Endothelial cell of umbilical vein (primary cell): ENCODE data around the gene NUPR1. TPM values are rescaled to one million over a fixed set of nuclear protein-coding genes. Genes with fewer than 3 reads are reported as not detected.
"Not testable (repeated sequence)": the region's sequence is repeated elsewhere in the genome, so short reads cannot be mapped to it uniquely, and the experiment has no call there.

Experiments used
- BruUV-seq: library from RNA; stranded (reverse); fragments of 400-500 nt; replicated peaks from 2 replicates; lab custom pipeline; 2021; lab: Mats Ljungman, UMichigan
- CTCF ChIA-PET: fragments of 300-600, 350-600 bp; sonication (Branson Sonifier 250); formaldehyde crosslinking; loops from one replicate; lab custom pipeline; 2021; ENCODE audit warnings: antibody characterized with exemption, inconsistent platforms; lab: Charles Lee
- POLR2A ChIA-PET: fragments of 300-600, 350-600 bp; sonication (Branson Sonifier 250); formaldehyde crosslinking; loops from one replicate; lab custom pipeline; 2021; ENCODE audit warnings: antibody characterized with exemption, inconsistent platforms; lab: Charles Lee
- DNase-seq: peaks from one replicate; pipeline ENCODE4 v3.0.0-alpha.2; 2011; ENCODE audit warnings: low read depth, low spot score
- FAIRE-seq: peaks from 2 replicates; lab custom pipeline; 2011; peaks lifted over from hg19 to GRCh38; lab: Jason Lieb, UNC
- H2AFZ ChIP-seq: 2 replicates; pipeline ENCODE4 v1.6.0; 2012; ENCODE audit warnings: low read depth, low read length, control low read depth, inconsistent platforms
- H3K27ac ChIP-seq: 2 replicates; pipeline ENCODE4 v1.5.1; 2011; ENCODE audit warnings: low read depth, mild to moderate bottlenecking, control low read depth, low read length, moderate library complexity; ENCODE audit not compliant: insufficient read depth
- H3K27me3 ChIP-seq, 2 experiments: 2 replicates each; pipeline versions ENCODE4 v1.6.0 to v1.6.1; 2011; ENCODE audit warnings: low read length in 2 of 2, mixed read lengths in 1 of 2; ENCODE audit not compliant: control insufficient read depth in 2 of 2, insufficient read depth in 2 of 2
- H3K36me3 ChIP-seq, 2 experiments: 2 replicates in 1 of 2; 3 replicates in 1 of 2; pipeline ENCODE4 v1.5.1; 2011; ENCODE audit warnings: low read length in 2 of 2, mild to moderate bottlenecking in 1 of 2, moderate library complexity in 1 of 2; ENCODE audit not compliant: control insufficient read depth in 2 of 2, insufficient read depth in 2 of 2; ENCODE audit errors: extremely low read depth in 1 of 2
- H3K4me1 ChIP-seq: 3 replicates; pipeline ENCODE4 v1.5.1; 2011; ENCODE audit warnings: mild to moderate bottlenecking, low read length; ENCODE audit not compliant: control insufficient read depth, insufficient read depth; ENCODE audit errors: extremely low read depth
- H3K4me2 ChIP-seq: 2 replicates; pipeline ENCODE4 v1.6.1; 2011; ENCODE audit warnings: low read length, control low read depth, mixed read lengths; ENCODE audit not compliant: insufficient read depth
- H3K4me3 ChIP-seq, 3 experiments: fragments of 200-600 bp in 1 of 3; sonication (generic), shearing (Covaris generic) in 1 of 3; replicated peaks in 1 of 3; 2 replicates each; pipeline ENCODE4 v1.5.1; 2011 to 2016; ENCODE audit warnings: control low read depth in 3 of 3, low read length in 3 of 3, mild to moderate bottlenecking in 2 of 3, inconsistent platforms in 1 of 3, low read depth in 1 of 3, moderate library complexity in 1 of 3; ENCODE audit not compliant: insufficient read depth in 1 of 3
- H3K79me2 ChIP-seq: 2 replicates; pipeline ENCODE4 v1.6.0; 2012; ENCODE audit warnings: low read length, inconsistent platforms; ENCODE audit not compliant: control insufficient read depth, insufficient read depth
- H3K9ac ChIP-seq: replicated peaks from 2 replicates; pipeline ENCODE3; 2011; ENCODE audit warnings: low read length, control low read depth; ENCODE audit not compliant: insufficient read depth; ENCODE audit errors: extremely low read depth
- H3K9me1 ChIP-seq: replicated peaks from 3 replicates; pipeline ENCODE4 v1.6.0; 2011; ENCODE audit warnings: mild to moderate bottlenecking, low read length; ENCODE audit not compliant: control insufficient read depth, insufficient read depth; ENCODE audit errors: extremely low read depth
- H3K9me3 ChIP-seq: replicated peaks from 2 replicates; pipeline ENCODE4 v1.5.1; 2012; ENCODE audit warnings: low read length, inconsistent platforms; ENCODE audit not compliant: control insufficient read depth, insufficient read depth
- H4K20me1 ChIP-seq: replicated peaks from 2 replicates; pipeline ENCODE3; 2011; ENCODE audit warnings: mild to moderate bottlenecking, low read length; ENCODE audit not compliant: control insufficient read depth, insufficient read depth; ENCODE audit errors: extremely low read depth
- CTCF ChIP-seq, 2 donors: IDR thresholded peaks; 1 replicate in 1 of 2; 2 replicates in 1 of 2; pipeline ENCODE4 v1.5.1; 2011; ENCODE audit warnings: low read length in 2 of 2, mild to moderate bottlenecking in 2 of 2, moderate library complexity in 2 of 2, control low read depth in 1 of 2, inconsistent platforms in 1 of 2, low read depth in 1 of 2; ENCODE audit not compliant: insufficient read depth in 1 of 2; ENCODE audit errors: extremely low read depth in 1 of 2
- EZH2 ChIP-seq: IDR thresholded peaks from 2 replicates; pipeline ENCODE4 v1.6.1; 2012; ENCODE audit warnings: borderline replicate concordance, low read depth, mild to moderate bottlenecking, moderate library complexity, low read length, inconsistent platforms; ENCODE audit not compliant: severe bottlenecking
- FOS ChIP-seq: IDR thresholded peaks from 2 replicates; pipeline ENCODE4 v1.6.1; 2011; ENCODE audit warnings: mild to moderate bottlenecking, low read length, moderate library complexity, borderline replicate concordance; ENCODE audit not compliant: insufficient read depth
- GATA2 ChIP-seq: IDR thresholded peaks from 2 replicates; pipeline ENCODE4 v1.7.0; 2011; ENCODE audit warnings: low read depth, mild to moderate bottlenecking, moderate library complexity, mixed read lengths, low read length; ENCODE audit not compliant: insufficient read length, insufficient read depth
- JUN ChIP-seq: IDR thresholded peaks from 2 replicates; pipeline ENCODE4 v1.6.1; 2011; ENCODE audit warnings: borderline replicate concordance, low read depth; ENCODE audit not compliant: insufficient read length, insufficient read depth
- MYC ChIP-seq: IDR thresholded peaks from one replicate; pipeline ENCODE4 v1.6.1; 2011; ENCODE audit warnings: mild to moderate bottlenecking, low read depth, low read length
- POLR2A ChIP-seq: IDR thresholded peaks from 2 replicates; pipeline ENCODE4 v1.6.1; 2012; ENCODE audit warnings: low read depth, mild to moderate bottlenecking, control low read depth, low read length
- POLR2AphosphoS5 ChIP-seq: IDR thresholded peaks from 2 replicates; pipeline ENCODE4 v1.6.1; 2012; ENCODE audit warnings: low read depth, mild to moderate bottlenecking, control low read depth, low read length, moderate library complexity; ENCODE audit not compliant: insufficient read depth
- dilution Hi-C: fragments of 300-500 bp; cut with MboI; formaldehyde crosslinking; loops from one replicate; pipeline ENCODE4 v1.15.0; 2019; ENCODE audit warnings: low sequenced_read_pairs; ENCODE audit not compliant: extremely low pct_ligation_motif_present
- intact Hi-C: fragments of 100-400 bp; cut with micrococcal nuclease; formaldehyde crosslinking; loops from one replicate; pipeline ENCODE4 v1.10.0; 2022
- polyA plus RNA-seq, 4 experiments: library from polyadenylated mRNA; depleted of rRNA in 3 of 4; stranded (reverse) in 3 of 4; unstranded in 1 of 4; fragments of >200 nt; gene quantifications; 2 replicates each; pipeline versions ENCODE4 v1.2.1 to v1.2.3, GENCODE V29; 2011 to 2012; ENCODE audit warnings: missing spikeins in 1 of 4
- total RNA-seq: library from RNA; stranded (reverse); gene quantifications from 2 replicates; pipeline ENCODE4 v1.2.3, GENCODE V29; 2021
- TF ChIP-seq, protein P1 (sequence below): IDR thresholded peaks from 2 replicates; pipeline ENCODE4 v1.6.1; 2011; ENCODE audit not compliant: insufficient read depth, insufficient read length

NUPR1 gene
- total and polyA plus RNA-seq, 2 donors (not counting 3 experiments of a cell fraction or from before 2014, with no cell fraction given): 1.8 to 4.9 TPM

DNA sequence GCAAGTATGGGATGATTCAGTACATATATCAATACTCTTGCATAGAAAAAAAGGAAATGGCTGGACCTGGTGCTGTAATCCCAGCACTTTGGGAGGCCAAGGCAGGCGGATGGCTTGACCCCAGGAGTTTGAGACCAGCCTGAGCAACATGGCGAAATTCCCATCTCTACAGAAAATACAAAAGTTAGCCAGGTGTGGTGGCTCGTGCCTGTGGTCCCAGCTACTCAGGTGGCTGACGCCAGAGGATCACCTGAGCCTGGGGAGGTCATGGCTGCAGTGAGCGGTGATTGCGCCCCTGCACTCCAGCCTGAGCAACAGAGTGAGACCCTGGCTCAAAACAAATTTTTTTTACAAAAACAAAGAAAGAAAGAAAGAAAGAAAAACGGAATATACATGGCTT lies 7.9 kb upstream of the NUPR1 start:
- dilution Hi-C loops: no loop called here

DNA sequence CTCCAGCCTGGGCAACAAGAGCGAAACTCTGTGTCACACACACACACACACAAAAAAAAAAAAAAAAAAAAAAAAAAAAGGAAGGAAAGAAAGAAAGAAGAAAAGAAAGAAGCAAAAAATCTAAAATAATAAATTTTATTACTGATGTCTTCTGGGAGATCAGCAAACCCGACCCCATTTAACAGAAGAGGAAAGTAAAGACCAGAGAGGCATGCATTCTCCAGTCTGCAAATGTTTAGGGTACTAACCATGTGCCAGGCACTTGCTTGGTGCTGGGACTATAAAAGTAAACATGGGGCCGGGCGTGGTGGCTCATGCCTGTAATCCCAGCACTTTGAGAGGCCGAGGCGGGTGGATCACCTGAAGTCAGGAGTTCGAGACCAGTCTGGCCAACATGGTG lies 7.2 kb upstream of the NUPR1 start:
- not testable (repeated sequence) for BruUV-seq

More for the DNA sequence above, 7.9 kb upstream of the NUPR1 start:
- Histone ChIP-seq H4K20me1 (no peaks in the 10 kb centered on the region), H3K4me3 (no peak overlapping the region), H3K9me1 (no peaks in the 10 kb centered on the region), H3K4me1 (no peaks in the 10 kb centered on the region), H3K27me3 (no peaks in the 10 kb centered on the region), H3K36me3 (no peaks in the 10 kb centered on the region), H3K79me2 (no peaks in the 10 kb centered on the region), H2AFZ (no peak overlapping the region), H3K9ac (no peak overlapping the region), H3K9me3 (no peaks in the 10 kb centered on the region), H3K27ac (no peak overlapping the region), H3K4me2 (no peak overlapping the region)
- ChIA-PET CTCF (no interaction called here), POLR2A (no interaction called here)
- BruUV-seq: no TSS peak
- intact Hi-C loops: no loop called here
- DNase-seq (no peak), FAIRE-seq (no peak)
- TF ChIP-seq GATA2 (no peak), POLR2AphosphoS5 (no peak), EZH2 (no peak), FOS (no peak), JUN (no peak), POLR2A (no peak), CTCF (IDR thresholded peaks at IDR 0.05; ENCODE audit: extremely low read depth in 1 of 2, insufficient read depth in 1 of 2, low read depth in 1 of 2, low read length in 2 of 2) (no peak), MYC (no peak)
- TF ChIP-seq, protein P1, sequence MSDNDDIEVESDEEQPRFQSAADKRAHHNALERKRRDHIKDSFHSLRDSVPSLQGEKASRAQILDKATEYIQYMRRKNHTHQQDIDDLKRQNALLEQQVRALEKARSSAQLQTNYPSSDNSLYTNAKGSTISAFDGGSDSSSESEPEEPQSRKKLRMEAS: no peak

More for the DNA sequence above, 7.2 kb upstream of the NUPR1 start:
- H3K9me1 ChIP-seq, dilution Hi-C loops, H3K27ac ChIP-seq, H3K79me2 ChIP-seq, H3K4me3 ChIP-seq, H4K20me1 ChIP-seq, H3K9ac ChIP-seq, H2AFZ ChIP-seq, H3K4me2 ChIP-seq, H3K9me3 ChIP-seq, DNase-seq, intact Hi-C loops, H3K4me1 ChIP-seq, FAIRE-seq, H3K27me3 ChIP-seq, H3K36me3 ChIP-seq: not testable (repeated sequence)
- POLR2A ChIA-PET: interaction anchor here (0.6 kb wide), 1 partner anchor 10 kb away, joined by 4 read pairs; no protein-coding TSS in a partner anchor
- CTCF ChIA-PET: interaction anchor here (0.6 kb wide), 1 partner anchor 58 kb away, joined by 3 read pairs; no protein-coding TSS in a partner anchor
